ENCODE results near the gene STK32C.
"Not testable (repeated sequence)": the region's sequence is repeated elsewhere in the genome, so short reads cannot be mapped to it uniquely, and the experiment has no call there.

The STK32C gene

GRCh38 chr10:132299371-132300336 is 8.1 kb downstream of the STK32C start:
- no peak for DNase-seq

DNA sequence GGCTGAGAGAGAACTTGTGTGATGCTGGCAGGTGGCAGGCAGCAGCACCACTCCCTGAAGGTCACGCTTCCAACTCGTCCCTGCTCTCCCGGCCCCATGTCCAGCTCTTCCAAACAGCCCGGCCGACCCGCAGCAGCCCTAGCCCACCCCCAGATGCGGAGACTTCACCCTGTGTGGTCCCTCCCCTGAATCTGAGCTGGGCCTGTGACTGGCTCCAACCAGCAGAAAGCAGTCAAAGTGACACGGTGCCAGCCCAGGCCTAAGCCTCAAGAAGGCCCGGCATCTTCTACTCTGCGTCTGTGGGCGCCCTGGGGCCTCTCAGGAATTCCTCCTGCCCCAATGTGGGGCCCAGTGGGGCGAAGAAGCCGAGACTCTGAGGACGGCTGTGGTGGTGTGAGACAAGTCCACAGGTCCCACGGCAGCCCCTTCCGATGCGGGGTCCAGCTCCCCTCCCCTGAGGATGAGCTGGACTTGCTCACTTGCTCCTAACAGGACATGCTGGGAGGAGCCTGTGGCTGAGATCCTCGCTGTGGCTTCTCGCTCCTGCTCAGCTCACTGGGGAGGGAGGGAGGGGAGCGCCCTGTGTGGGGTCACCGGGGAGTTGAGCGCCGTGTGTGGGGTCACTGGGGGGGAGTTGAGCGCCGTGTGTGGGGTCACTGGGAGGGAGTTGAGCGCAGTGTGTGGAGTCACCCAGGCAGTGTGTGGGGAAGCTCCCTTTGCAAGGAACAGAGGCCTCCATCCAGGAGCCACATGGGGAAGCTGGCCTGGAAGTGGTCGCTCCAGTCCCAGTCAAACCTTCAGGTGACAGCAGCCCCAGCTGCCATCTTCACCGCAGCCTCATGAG is 9.5 kb downstream of the STK32C start:
- DNase-seq, result no peak

- no peak for DNase-seq
Observed at GRCh38 chr10:132297526-132297925, 10.2 kb downstream of the STK32C start.

DNA sequence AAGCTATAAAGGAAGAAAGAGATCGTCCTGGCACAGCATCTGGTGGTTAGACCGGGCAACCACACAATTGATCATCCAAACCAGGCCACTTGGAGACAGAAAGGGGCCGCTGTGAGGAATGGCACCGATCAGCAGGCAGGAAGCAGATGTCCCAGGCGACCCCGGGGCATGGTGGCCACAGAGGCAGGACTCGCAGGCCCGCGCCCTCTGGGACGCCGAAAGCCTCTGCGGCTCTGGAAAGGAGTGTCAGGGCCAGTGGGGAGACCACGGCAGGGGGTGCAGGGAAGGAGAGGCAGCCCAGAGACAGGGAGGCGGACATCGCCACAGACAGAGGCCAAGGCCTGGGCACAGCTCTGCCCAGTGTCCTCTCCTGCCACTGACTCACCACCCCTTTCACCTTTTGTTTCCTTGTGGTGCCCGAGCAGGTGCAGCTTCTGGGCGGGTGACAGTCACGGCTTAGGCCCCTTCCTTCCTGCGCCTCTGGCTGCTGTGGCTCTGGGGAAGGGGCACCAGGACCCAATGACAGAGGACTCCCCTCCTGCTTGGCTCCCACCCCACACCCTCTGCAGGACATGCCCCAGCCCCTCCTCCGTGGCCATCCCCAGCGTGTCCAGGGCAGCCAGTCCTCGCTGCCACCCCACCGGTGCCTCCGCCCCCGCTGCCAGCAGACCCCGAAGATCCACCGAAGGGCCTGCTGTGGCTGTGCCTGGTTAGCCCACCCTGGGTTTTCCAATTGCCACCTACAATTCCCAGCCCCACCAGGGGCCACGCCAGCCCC is 10.9 kb downstream of the STK32C start:
- DNase-seq, result no peak

- DNase-seq, result not testable (repeated sequence)
Observed at GRCh38 chr10:132295481-132295880, 12.3 kb downstream of the STK32C start.

DNA sequence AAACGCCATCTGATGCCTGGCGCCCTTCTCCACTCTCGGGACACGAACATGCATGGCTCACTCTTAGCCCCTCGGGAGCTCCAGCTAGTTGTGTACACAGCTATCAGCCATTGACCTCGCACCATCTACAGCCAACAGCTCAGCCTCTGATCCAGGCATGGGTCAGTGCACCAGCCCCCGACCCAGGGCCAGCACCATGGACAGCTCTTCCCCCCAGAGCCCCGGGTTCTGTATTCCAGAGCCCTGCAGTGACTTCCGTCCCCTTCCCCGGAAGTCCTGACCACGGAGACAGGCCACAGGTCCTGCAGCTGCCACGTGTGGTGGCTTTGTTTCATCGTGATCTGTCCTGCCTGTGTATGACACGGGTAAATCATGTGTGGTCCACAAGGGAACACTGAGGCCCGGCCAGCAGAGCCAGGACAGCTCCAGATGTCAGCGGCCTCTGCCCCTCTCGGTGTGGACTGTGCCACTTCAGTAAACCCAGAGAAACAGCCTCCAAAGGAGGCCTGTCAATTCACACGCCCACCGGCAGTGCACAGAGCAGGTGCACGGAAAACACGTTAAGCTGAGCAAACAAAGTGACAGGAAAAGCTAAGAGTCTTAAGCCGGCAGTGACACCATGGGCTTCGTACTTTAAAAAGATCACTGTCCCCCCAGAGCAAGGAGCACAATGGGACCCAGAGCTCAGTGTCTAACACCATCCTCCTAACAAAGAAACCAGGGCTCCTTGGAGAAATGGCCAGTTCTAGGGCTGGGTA is 13.0 kb downstream of the STK32C start:
- peak; percentile 49 for DNase-seq

DNA sequence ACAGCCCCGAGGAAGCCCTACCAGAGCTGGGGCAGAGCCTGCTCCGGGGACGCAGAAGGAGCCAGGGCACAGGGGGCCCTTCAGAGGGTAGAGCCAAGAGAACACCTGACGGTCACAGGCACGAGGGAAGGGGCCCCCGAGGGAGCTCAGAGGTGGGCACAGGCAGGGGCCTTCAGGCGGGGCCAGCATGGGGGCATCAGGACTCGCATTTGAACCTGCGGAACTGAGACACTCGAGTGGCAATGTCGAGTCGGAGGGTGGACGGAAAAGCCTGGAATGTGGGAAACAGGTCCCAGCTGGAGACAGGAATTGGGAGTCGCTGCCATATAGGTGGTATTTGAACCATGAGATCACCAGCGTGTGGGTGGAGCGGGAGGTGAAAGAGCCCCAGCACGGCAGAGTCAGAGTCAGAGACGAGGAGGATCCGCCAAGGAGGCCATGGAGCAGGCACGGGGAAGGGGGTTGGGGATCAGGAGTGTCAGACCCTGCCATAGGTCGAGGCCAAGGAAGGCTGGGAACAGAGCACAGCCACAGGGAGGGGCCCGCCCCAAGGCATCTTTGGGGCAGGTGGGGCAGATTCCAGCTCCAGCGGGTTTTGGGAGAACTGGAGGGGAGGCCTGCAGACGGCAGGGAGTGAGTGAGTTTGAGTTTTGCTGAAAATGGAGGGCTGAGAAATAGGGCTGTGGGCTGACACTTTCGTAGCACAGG is 13.8 kb downstream of the STK32C start:
- DNase-seq, result no peak

DNA sequence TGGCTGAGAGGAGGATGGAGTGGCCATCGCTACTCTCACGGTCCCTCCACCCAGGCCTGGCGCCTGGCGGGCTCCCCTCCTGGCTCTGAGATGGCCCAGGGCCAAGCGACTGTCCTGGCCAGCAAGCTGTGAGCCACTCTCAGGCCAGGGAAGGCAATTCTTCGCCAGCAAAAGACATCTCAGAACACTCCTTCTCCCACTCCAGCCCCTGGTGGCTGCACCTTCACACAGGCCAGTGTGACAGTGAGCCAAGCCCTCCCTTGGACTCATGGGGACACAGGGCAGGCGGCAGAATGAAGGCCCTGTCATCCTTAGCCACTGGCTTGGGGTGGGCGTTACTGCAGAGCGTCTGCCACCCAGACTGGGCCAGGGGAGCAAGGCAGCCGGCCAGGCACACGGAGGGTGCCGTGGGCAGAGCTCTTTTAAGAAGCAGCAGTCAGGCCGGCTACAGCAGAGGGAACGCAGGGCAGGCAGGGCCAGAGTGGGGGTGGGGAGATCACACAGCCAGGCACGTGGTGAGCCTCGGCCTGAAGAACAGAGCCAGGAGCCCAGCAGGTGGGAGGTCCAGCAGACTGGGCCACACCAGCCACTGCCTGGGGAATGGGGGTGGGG is 14.4 kb downstream of the STK32C start:
- peak; percentile 18 for DNase-seq

- no peak for DNase-seq
Observed at GRCh38 chr10:132292287-132293200, 15.2 kb downstream of the STK32C start.

DNA sequence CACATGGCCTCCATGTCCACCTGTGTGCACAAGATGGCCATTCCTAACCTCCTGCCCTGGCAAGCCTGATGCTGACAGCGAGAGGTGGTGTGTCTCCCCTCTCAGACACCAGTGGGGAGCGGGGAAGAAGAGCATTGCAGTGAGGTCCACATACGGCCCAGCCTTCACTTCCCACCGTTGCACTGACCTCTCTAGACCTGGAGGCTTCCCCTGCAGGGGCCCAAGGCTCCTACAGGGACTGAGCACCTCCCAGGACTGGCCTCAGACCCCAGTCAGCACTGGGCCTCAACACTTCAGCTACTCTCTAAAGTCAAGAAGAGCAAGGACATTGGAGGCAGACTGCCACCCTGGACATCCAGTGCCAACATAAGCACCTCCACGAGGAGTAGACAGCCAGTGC is 15.9 kb downstream of the STK32C start:
- DNase-seq, result no peak

DNA sequence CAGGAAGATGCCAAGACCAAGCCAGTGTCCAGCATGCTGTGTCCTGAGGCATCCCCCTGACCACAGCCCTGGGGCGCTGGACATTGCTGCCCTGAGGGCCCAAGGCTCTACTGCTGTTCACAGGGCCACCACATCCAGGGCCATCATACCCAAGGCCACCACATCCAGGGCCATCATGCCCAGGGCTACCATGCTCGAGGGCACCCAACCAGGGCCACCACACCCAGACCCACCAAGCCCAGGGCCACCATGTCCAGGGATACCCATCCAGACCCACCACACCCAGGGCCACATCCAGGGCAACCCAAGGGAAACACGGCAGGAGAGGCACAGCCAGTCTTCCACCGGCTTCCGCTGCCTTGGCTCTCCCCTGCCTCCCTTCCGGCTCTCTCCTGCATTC is 17.1 kb downstream of the STK32C start:
- DNase-seq, result no peak

DNA sequence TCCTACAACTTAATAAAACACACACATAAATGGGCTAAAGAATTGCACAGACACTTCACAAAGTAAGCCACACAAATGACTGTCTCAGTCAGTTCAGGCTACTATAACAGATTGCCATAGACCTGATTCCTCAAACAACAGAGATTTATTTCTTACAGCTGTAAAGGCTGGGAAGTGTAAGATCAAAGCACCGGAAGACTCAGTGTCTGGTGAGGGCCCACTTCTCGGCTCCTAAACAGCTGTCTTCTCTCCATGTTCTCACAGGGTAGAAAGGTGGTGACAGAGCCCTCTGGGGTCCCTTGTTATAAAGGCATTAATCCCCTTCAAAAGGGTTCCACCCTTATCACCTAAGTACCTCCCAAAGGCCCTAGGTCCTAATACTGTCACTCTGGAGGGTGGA is 18.3 kb downstream of the STK32C start:
- no peak for DNase-seq

GRCh38 chr10:132283604-132284382 is 24.0 kb downstream of the STK32C start:
- DNase-seq, result no peak

- DNase-seq, result no peak
Observed at GRCh38 chr10:132282667-132283603, 24.8 kb downstream of the STK32C start.

DNA sequence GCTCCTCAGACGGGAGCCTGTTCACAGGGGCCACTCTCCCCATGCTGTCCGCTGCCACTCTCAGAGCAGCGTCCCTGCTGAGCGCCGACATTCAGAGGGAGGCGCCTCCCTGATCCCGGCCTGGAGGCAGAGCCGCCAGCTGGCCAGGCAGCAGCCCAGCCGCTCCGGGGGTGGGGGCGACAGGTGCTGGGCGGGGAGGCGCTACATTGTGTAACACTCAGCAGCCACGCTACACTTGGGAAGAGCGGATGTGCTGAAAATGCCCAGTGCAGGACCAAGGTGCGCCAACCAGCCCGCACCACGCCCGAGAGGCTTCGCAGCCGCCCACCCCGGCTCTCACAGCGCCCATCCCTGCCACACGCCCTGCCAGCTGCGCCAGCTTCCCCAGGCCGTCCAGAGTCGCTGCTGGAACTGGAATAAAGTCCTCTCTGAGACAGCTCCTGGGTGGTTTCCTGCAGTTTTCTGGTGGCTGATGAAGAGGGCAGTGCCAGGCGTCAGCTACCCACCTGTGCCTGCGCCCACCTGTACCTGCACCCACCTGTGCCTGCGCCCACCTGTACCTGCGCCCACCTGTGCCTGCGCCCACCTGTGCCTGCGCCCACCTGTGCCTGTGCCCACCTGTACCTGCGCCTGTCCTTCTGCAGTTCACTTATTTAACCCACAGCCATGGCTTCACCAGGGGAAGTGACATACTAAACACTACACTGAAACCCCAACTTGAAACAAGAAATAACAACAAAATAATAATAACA is 25.7 kb downstream of the STK32C start:
- DNase-seq, result peak; percentile 51

- no peak for DNase-seq
Observed at GRCh38 chr10:132280646-132281074, 27.1 kb downstream of the STK32C start.
